HepG2 (cell line): ENCODE results near the gene ABCB10. TPM values are rescaled to one million over a fixed set of nuclear protein-coding genes. Genes with fewer than 3 reads are reported as not detected.

Experiments used
- HDAC1 ChIP-seq: sonication (generic); formaldehyde crosslinking; IDR thresholded peaks from 2 replicates; pipeline ENCODE4 v1.5.1; 2020; ENCODE audit warnings: mild to moderate bottlenecking, missing genetic modification reagents
- MEIS2 ChIP-seq: sonication (generic); formaldehyde crosslinking; IDR thresholded peaks from 2 replicates; pipeline ENCODE4 v1.9.0; 2021; ENCODE audit warnings: mild to moderate bottlenecking, missing genetic modification reagents
- MYC ChIP-seq: sonication (generic); formaldehyde crosslinking; IDR thresholded peaks from 2 replicates; pipeline ENCODE4 v1.9.0; 2021; ENCODE audit warnings: missing genetic modification reagents, borderline replicate concordance
- NCOA2 ChIP-seq: sonication (generic); formaldehyde crosslinking; IDR thresholded peaks from 2 replicates; pipeline ENCODE4 v1.8.0; 2022; ENCODE audit warnings: inconsistent platforms
- NRL ChIP-seq: sonication (generic); formaldehyde crosslinking; IDR thresholded peaks from 2 replicates; pipeline ENCODE4 v1.5.0; 2020; ENCODE audit warnings: missing genetic modification reagents, mild to moderate bottlenecking, moderate library complexity, borderline replicate concordance
- RELA ChIP-seq: sonication (generic); formaldehyde crosslinking; IDR thresholded peaks from 2 replicates; pipeline ENCODE4 v1.4.0; 2020; ENCODE audit warnings: missing genetic modification reagents
- ZNF234 ChIP-seq: sonication (generic); formaldehyde crosslinking; conservative IDR thresholded peaks from 2 replicates; pipeline ENCODE4 v1.5.1; 2020; ENCODE audit warnings: mild to moderate bottlenecking, missing genetic modification reagents
- ZNF331 ChIP-seq: sonication (generic); formaldehyde crosslinking; IDR thresholded peaks from 2 replicates; pipeline ENCODE4 v1.4.0; 2020; ENCODE audit warnings: missing genetic modification reagents
- ZNF510 ChIP-seq: sonication (generic); formaldehyde crosslinking; IDR thresholded peaks from 2 replicates; pipeline ENCODE4 v1.4.0; 2020; ENCODE audit warnings: low read depth, mild to moderate bottlenecking, missing genetic modification reagents
- ZNF547 ChIP-seq: sonication (generic); formaldehyde crosslinking; IDR thresholded peaks from 2 replicates; pipeline ENCODE4 v1.5.1; 2020; ENCODE audit warnings: mild to moderate bottlenecking, missing genetic modification reagents
- ZNF572 ChIP-seq: sonication (generic); formaldehyde crosslinking; IDR thresholded peaks from 2 replicates; pipeline ENCODE4 v1.5.1; 2020; ENCODE audit warnings: mild to moderate bottlenecking, missing genetic modification reagents
- ZNF644 ChIP-seq: IDR thresholded peaks from 2 replicates; pipeline ENCODE4 v1.6.1; 2016; ENCODE audit warnings: low read depth
- ZNF883 ChIP-seq: sonication (generic); formaldehyde crosslinking; IDR thresholded peaks from 2 replicates; pipeline ENCODE4 v1.5.1; 2020; ENCODE audit warnings: mild to moderate bottlenecking, missing genetic modification reagents; ENCODE audit errors: not compliant biosample characterization
- ZZZ3 ChIP-seq: sonication (generic); formaldehyde crosslinking; IDR thresholded peaks from 2 replicates; pipeline ENCODE4 v1.4.0; 2020; ENCODE audit warnings: missing genetic modification reagents, mild to moderate bottlenecking, borderline replicate concordance
- polyA plus RNA-seq, 8 experiments: library from polyadenylated mRNA; depleted of rRNA in 3 of 8; stranded (reverse) in 7 of 8; unstranded in 1 of 8; fragments of >200 nt; fragmentation: Illumina TruSeq in 4 of 8; extraction: Trizol in 4 of 8; gene quantifications; 2 replicates each; pipeline versions ENCODE4 v1.2.1 to v1.2.3, GENCODE V29; 2011 to 2016; ENCODE audit warnings: low read depth in 4 of 8, missing spikeins in 1 of 8, mixed read lengths in 1 of 8; ENCODE audit not compliant: insufficient read depth in 1 of 8
- total RNA-seq, 5 experiments: library from RNA; depleted of rRNA; stranded (reverse); fragments of >200 nt; fragmentation: Illumina TruSeq; extraction: Trizol; gene quantifications; 2 replicates each; pipeline ENCODE4 v1.2.3, GENCODE V29; 2016; ENCODE audit warnings: low read depth in 1 of 5
- TF ChIP-seq, protein P1 (sequence below): sonication (generic); formaldehyde crosslinking; IDR thresholded peaks from 2 replicates; pipeline ENCODE4 v1.4.0; 2020; ENCODE audit warnings: mild to moderate bottlenecking, low read depth, missing genetic modification reagents
- TF ChIP-seq, protein P2 (sequence below): IDR thresholded peaks from 2 replicates; pipeline ENCODE4 v1.6.1; 2016
- TF ChIP-seq, protein P3 (sequence below): sonication (generic); formaldehyde crosslinking; IDR thresholded peaks from 2 replicates; pipeline ENCODE4 v1.5.0; 2020; ENCODE audit warnings: mild to moderate bottlenecking, missing genetic modification reagents
- TF ChIP-seq, protein P4 (sequence below): sonication (generic); formaldehyde crosslinking; IDR thresholded peaks from 2 replicates; pipeline ENCODE4 v1.4.0; 2020; ENCODE audit warnings: missing genetic modification reagents
- TF ChIP-seq, protein P5 (sequence below): sonication (generic); formaldehyde crosslinking; IDR thresholded peaks from 2 replicates; pipeline ENCODE4 v1.4.0; 2020; ENCODE audit warnings: missing genetic modification reagents
- TF ChIP-seq, protein P6 (sequence below): sonication (generic); formaldehyde crosslinking; IDR thresholded peaks from 2 replicates; pipeline ENCODE4 v1.4.0; 2020; ENCODE audit warnings: low read depth, mild to moderate bottlenecking, missing genetic modification reagents

Gene ABCB10
- total and polyA plus RNA-seq, 2 of the 13 experiments (the other 11 are each of a cell fraction or from before 2014, with no cell fraction given) = 11.2 to 28.9 TPM

DNA sequence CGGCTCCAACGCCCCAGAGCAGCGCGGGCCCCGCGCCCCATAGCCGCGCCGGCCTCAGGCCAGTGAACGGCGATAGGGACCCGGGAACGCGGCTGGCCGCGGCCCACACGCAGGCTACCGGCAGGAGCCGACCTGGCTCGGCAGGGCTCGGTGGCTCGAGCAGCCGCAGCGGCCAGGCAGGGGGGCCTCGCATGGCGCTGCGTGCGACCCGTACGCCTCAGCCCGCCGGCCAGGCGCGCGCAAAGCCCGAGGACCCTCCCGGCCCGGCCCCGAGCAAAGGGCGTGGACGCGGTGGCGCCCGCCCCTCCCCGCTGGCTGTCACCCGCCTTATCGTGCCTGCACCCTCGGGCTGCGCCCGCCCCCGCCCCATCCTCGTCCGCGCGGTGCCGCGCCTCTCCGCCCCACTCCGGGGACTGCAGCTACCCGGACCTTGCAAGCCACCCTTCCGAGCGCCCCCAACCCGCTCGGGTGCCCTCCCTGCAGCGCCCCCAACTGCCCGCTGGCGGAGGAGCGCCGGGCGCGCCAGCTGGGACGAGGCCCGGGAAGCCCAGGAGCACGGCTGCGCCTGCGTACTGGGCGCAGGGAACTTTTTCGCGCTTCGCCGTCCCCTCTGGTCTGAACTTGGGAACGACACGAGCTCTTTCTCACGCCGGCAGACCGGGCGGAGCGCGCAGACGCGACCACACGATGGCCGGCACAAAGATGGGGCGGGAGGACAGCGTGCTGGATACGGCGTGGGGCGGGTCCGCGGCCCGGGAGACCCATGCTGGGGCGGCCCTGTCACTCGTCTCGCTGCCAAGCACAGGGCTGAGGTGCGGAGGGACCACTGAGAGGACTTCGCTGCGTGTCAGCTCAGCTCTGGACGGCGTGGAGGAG is at the start of gene ABCB10 (continued):
- peak; percentile 51; the same call in 1 of the 2 replicates for TF ChIP-seq ZNF510 (CRISPR knock-in tag)
- TF ChIP-seq, protein P1, sequence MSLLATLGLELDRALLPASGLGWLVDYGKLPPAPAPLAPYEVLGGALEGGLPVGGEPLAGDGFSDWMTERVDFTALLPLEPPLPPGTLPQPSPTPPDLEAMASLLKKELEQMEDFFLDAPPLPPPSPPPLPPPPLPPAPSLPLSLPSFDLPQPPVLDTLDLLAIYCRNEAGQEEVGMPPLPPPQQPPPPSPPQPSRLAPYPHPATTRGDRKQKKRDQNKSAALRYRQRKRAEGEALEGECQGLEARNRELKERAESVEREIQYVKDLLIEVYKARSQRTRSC (CRISPR knock-in tag) = no peak
- TF ChIP-seq MEIS2 (CRISPR knock-in tag) = peak; percentile 72; the same call in 1 of the 2 replicates
- TF ChIP-seq, protein P2, sequence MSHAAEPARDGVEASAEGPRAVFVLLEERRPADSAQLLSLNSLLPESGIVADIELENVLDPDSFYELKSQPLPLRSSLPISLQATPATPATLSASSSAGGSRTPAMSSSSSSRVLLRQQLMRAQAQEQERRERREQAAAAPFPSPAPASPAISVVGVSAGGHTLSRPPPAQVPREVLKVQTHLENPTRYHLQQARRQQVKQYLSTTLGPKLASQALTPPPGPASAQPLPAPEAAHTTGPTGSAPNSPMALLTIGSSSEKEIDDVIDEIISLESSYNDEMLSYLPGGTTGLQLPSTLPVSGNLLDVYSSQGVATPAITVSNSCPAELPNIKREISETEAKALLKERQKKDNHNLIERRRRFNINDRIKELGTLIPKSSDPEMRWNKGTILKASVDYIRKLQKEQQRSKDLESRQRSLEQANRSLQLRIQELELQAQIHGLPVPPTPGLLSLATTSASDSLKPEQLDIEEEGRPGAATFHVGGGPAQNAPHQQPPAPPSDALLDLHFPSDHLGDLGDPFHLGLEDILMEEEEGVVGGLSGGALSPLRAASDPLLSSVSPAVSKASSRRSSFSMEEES (CRISPR knock-in tag) = peak; percentile 74
- TF ChIP-seq RELA = no peak
- peak; percentile 85; the same call in 1 of the 2 replicates for TF ChIP-seq ZNF547 (CRISPR knock-in tag)
- peak; percentile 73; the same call in 1 of the 2 replicates for TF ChIP-seq ZZZ3 (CRISPR knock-in tag)
- TF ChIP-seq HDAC1 = peak; percentile 96
- TF ChIP-seq ZNF572 (CRISPR knock-in tag) = no peak
- TF ChIP-seq, protein P3, sequence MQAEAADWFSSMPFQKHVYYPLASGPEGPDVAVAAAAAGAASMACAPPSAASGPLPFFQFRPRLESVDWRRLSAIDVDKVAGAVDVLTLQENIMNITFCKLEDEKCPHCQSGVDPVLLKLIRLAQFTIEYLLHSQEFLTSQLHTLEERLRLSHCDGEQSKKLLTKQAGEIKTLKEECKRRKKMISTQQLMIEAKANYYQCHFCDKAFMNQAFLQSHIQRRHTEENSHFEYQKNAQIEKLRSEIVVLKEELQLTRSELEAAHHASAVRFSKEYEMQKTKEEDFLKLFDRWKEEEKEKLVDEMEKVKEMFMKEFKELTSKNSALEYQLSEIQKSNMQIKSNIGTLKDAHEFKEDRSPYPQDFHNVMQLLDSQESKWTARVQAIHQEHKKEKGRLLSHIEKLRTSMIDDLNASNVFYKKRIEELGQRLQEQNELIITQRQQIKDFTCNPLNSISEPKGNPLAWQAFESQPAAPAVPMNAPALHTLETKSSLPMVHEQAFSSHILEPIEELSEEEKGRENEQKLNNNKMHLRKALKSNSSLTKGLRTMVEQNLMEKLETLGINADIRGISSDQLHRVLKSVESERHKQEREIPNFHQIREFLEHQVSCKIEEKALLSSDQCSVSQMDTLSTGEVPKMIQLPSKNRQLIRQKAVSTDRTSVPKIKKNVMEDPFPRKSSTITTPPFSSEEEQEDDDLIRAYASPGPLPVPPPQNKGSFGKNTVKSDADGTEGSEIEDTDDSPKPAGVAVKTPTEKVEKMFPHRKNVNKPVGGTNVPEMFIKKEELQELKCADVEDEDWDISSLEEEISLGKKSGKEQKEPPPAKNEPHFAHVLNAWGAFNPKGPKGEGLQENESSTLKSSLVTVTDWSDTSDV (CRISPR knock-in tag) = 0 out of 2 replicates have a peak, but pooled peaks have one; percentile 47
- peak; percentile 88 for TF ChIP-seq MYC
- TF ChIP-seq, protein P4, sequence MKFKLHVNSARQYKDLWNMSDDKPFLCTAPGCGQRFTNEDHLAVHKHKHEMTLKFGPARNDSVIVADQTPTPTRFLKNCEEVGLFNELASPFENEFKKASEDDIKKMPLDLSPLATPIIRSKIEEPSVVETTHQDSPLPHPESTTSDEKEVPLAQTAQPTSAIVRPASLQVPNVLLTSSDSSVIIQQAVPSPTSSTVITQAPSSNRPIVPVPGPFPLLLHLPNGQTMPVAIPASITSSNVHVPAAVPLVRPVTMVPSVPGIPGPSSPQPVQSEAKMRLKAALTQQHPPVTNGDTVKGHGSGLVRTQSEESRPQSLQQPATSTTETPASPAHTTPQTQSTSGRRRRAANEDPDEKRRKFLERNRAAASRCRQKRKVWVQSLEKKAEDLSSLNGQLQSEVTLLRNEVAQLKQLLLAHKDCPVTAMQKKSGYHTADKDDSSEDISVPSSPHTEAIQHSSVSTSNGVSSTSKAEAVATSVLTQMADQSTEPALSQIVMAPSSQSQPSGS (CRISPR knock-in tag) = 0 out of 2 replicates have a peak, but pooled peaks have one; percentile 22
- TF ChIP-seq, protein P5, sequence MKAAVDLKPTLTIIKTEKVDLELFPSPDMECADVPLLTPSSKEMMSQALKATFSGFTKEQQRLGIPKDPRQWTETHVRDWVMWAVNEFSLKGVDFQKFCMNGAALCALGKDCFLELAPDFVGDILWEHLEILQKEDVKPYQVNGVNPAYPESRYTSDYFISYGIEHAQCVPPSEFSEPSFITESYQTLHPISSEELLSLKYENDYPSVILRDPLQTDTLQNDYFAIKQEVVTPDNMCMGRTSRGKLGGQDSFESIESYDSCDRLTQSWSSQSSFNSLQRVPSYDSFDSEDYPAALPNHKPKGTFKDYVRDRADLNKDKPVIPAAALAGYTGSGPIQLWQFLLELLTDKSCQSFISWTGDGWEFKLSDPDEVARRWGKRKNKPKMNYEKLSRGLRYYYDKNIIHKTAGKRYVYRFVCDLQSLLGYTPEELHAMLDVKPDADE = peak; percentile 86; the same call in 1 of the 2 replicates
- no peak for TF ChIP-seq ZNF644 (CRISPR knock-in tag)
- peak; percentile 85 for TF ChIP-seq ZNF883 (CRISPR knock-in tag)
- TF ChIP-seq, protein P6, sequence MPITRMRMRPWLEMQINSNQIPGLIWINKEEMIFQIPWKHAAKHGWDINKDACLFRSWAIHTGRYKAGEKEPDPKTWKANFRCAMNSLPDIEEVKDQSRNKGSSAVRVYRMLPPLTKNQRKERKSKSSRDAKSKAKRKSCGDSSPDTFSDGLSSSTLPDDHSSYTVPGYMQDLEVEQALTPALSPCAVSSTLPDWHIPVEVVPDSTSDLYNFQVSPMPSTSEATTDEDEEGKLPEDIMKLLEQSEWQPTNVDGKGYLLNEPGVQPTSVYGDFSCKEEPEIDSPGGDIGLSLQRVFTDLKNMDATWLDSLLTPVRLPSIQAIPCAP = peak; percentile 66; the same call in 1 of the 2 replicates
- 0 out of 2 replicates have a peak, but pooled peaks have one; percentile 68 for TF ChIP-seq ZNF234 (CRISPR knock-in tag)
- peak; percentile 44; the same call in 1 of the 2 replicates for TF ChIP-seq ZNF331 (CRISPR knock-in tag)
- TF ChIP-seq NRL (CRISPR knock-in tag) = peak; percentile 82; the same call in 1 of the 2 replicates
- TF ChIP-seq NCOA2 (CRISPR knock-in tag) = no peak
